ENCODE measurements around the gene NLRX1.
"Not testable (repeated sequence)": the region's sequence is repeated elsewhere in the genome, so short reads cannot be mapped to it uniquely, and the experiment has no call there.

The NLRX1 gene, protein sequence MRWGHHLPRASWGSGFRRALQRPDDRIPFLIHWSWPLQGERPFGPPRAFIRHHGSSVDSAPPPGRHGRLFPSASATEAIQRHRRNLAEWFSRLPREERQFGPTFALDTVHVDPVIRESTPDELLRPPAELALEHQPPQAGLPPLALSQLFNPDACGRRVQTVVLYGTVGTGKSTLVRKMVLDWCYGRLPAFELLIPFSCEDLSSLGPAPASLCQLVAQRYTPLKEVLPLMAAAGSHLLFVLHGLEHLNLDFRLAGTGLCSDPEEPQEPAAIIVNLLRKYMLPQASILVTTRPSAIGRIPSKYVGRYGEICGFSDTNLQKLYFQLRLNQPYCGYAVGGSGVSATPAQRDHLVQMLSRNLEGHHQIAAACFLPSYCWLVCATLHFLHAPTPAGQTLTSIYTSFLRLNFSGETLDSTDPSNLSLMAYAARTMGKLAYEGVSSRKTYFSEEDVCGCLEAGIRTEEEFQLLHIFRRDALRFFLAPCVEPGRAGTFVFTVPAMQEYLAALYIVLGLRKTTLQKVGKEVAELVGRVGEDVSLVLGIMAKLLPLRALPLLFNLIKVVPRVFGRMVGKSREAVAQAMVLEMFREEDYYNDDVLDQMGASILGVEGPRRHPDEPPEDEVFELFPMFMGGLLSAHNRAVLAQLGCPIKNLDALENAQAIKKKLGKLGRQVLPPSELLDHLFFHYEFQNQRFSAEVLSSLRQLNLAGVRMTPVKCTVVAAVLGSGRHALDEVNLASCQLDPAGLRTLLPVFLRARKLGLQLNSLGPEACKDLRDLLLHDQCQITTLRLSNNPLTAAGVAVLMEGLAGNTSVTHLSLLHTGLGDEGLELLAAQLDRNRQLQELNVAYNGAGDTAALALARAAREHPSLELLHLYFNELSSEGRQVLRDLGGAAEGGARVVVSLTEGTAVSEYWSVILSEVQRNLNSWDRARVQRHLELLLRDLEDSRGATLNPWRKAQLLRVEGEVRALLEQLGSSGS

DNA sequence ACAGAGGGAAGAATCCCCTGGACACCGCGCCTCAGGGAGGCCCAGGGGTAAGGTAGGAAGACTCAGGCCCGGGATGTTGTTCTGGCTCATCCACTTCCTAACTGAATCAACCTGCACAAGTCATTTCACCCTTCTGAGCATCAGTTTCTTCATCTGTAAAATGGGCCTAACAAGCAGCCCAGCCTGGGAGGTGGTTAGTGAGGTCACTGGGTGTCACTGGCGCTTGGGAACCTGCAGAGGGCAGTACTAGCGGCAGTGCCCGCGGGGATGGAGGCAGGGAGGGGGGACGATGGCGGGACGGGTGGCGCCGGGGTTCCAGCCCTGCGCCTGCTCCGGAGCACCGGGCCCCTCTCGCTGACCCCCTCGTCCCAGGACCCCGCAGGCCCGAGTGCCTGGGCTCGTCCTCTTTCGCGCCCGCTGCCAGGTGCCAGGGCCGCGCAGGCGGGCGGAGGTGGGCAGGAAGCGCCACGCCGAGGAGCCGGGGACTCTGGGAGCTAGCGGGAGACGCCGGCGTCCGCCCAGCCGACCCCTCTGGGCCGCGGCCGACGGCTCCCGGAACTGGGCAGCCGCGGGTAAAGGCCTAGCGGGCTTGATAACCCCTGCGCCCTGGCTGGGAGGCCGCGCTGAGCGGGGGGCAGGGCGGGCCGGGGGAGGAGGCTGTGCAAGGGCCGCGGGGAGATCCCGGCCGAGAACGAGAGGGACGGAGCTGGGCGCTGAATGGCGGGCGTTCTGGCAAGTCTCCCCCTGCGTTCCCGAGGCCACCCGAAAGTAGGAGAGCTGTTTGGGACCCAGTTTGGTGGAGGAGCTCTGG is at the start of gene NLRX1:
Gene NLRX1 (plus strand): TSS at position 255 of the 811 bp plus-strand sequence. CDS start 2,679 bp downstream, outside the sequence.
- peak within 1 kb of the TSS; percentile 62 for H3K4me3 ChIP-seq (ENCODE audit: low read depth, low read length)

DNA sequence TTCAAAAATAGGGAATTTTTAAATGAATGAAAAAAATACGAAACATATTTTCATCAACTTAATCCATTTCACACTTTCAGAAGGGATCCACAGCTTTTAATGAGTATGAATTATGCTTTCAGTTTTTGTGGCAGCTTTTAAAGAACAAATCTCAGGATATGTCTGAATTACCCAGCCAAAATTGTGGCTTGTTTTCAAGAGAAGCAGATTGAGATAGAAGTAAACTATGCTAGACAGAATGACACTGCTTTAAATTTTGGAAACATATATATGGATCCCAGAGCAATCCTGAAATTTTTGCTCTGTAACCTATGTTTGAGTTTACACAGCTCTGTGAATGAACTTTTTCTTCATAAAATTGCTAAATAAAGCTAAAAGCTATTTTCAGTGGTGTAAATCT is 49.6 kb upstream of the NLRX1 start:
- no peak for DNase-seq (ENCODE audit: low read depth)
- H3K4me3 ChIP-seq (ENCODE audit: low read depth, low read length), result no peak overlapping the region

More for the DNA sequence above, at the start of gene NLRX1:
- DNase-seq (ENCODE audit: low read depth), result peak; percentile 14

DNA sequence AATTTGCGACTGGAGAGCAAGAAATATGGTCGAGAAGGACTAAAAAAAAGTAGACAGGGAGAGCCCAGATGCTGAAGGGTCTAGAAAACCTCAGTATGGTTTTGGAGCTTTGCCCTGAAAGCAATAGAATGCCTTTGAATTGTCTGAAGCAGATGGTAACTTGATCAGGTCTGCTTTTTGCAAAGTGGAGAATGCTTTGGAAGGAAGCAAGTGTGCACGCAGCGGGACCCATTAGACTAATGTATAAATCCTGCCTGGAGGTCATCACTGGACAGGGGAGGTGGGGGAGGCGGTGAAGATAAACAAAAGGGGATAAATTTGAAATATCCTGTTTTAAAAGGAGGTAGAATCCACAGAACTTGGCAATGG is 47.9 kb upstream of the NLRX1 start:
- DNase-seq (ENCODE audit: low read depth), result no peak
- H3K4me3 ChIP-seq (ENCODE audit: low read depth, low read length), result peak overlapping the region; percentile 84

DNA sequence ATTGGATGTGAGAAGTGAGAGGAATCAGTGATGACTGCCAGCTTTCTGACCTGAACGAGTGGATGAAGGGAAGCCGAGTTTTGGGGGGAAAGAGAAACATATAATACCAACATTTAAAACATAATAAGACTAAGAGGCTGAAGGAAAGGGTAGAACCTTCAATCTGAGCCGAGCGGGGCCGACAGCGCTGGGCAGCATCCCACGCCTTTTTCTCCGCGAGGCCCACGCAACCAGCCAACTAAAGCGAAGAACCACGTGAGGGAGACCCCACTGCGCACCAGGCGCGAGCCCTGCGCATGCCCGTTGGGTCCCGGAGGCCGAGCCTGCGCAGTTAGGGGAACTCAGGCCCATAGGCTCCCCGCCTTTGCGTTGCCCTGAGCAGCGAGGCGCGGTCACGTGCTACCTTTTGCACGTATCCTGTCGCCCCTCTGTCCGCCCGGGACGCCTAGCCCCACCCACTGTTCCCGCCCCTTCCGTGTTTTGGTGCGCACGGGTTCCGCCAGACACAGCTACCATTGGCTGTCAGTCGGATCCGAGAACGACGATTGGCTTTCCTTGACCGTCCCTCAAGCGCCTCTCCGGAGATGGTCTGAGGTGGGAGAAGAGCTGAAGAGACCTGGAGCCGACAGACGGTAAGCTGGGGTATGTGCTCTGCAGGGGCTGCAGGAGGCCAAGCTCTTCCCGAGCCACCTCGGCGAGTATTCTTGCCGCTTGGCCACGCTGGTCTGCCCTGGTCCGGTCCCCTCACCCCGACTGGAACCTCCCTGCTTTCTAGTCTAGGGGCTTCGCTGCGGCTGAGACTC is 47.3 kb upstream of the NLRX1 start, which contains the start of gene HINFP:
Gene HINFP (plus strand): TSS at position 573 of the 803 bp plus-strand sequence. CDS start 5,365 bp downstream, outside the sequence.
- peak; percentile 97 for DNase-seq (ENCODE audit: low read depth)
- H3K4me3 ChIP-seq (ENCODE audit: low read depth, low read length), result peak within 1 kb of the TSS; percentile 84

GRCh38 chr11:119121811-119122124 is 46.8 kb upstream of the NLRX1 start:
- no peak for DNase-seq (ENCODE audit: low read depth)
- peak overlapping the region; percentile 84 for H3K4me3 ChIP-seq (ENCODE audit: low read depth, low read length)

DNA sequence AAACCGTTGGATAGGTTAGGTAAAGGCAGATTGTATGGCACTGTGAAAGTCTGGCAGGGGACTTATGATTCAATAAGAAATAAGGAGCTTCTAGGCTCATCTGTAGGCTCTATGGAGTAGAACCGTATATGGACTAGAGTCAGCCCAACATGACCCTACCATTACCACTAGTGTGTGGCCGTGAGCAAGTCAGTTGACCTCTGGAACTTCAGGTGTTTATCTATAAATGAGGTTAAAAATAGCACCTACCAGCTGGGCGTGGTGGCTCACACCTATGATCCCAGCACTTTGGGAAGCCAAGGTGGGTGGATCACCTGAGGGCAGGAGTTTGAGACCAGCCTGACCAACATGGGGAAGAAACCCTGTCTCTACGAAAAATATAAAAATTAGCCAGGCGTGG is 42.7 kb upstream of the NLRX1 start:
- no peak for DNase-seq (ENCODE audit: low read depth)
- H3K4me3 ChIP-seq (ENCODE audit: low read depth, low read length), result no peak overlapping the region

- H3K4me3 ChIP-seq (ENCODE audit: low read depth, low read length), result no peak overlapping the region
- DNase-seq (ENCODE audit: low read depth), result no peak
Measured at GRCh38 chr11:119126675-119127268, 41.8 kb upstream of the NLRX1 start.

GRCh38 chr11:119130662-119131061 is 37.9 kb upstream of the NLRX1 start:
- H3K4me3 ChIP-seq (ENCODE audit: low read depth, low read length), result no peak overlapping the region
- DNase-seq (ENCODE audit: low read depth), result no peak

DNA sequence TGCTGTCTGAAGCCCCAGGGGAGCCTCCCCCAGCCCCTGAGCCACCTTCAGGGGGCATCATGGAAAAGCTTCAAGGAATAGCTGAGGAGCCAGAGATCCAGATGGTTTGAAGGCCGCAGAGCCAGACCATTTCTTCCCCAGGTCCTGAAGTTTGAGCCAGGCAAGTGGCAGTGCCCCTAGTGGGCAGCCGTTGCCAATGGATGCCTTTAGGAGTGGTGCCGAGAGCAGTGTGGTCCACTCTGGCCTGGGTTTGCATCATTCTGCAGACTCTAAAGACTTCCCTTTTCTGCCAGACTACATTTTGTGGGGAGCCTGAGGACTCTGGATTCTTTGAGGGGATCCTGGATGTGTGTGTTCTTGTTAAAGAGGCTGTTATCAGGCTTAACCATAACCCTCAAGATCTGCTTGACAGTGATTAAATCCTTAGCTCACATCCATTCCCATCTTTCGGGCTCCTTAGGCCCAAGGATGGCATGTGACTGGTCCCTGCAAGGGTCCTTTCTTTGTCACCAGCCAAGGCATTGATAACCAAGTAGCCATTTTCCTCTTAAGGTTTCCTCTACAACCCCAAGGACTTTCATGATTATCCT is 34.0 kb upstream of the NLRX1 start:
- no peak for DNase-seq (ENCODE audit: low read depth)

GRCh38 chr11:119139276-119139675 is 29.2 kb upstream of the NLRX1 start:
- H3K4me3 ChIP-seq (ENCODE audit: low read depth, low read length); DNase-seq (ENCODE audit: low read depth): not testable (repeated sequence)

More for the DNA sequence above, 34.0 kb upstream of the NLRX1 start:
- H3K4me3 ChIP-seq (ENCODE audit: low read depth, low read length), result no peak overlapping the region

- peak; percentile 27 for DNase-seq (ENCODE audit: low read depth)
- no peak overlapping the region for H3K4me3 ChIP-seq (ENCODE audit: low read depth, low read length)
Measured at GRCh38 chr11:119144825-119145486, 23.6 kb upstream of the NLRX1 start.

- no peak for DNase-seq (ENCODE audit: low read depth)
- no peak overlapping the region for H3K4me3 ChIP-seq (ENCODE audit: low read depth, low read length)
Measured at GRCh38 chr11:119145551-119145950, 23.0 kb upstream of the NLRX1 start.

DNA sequence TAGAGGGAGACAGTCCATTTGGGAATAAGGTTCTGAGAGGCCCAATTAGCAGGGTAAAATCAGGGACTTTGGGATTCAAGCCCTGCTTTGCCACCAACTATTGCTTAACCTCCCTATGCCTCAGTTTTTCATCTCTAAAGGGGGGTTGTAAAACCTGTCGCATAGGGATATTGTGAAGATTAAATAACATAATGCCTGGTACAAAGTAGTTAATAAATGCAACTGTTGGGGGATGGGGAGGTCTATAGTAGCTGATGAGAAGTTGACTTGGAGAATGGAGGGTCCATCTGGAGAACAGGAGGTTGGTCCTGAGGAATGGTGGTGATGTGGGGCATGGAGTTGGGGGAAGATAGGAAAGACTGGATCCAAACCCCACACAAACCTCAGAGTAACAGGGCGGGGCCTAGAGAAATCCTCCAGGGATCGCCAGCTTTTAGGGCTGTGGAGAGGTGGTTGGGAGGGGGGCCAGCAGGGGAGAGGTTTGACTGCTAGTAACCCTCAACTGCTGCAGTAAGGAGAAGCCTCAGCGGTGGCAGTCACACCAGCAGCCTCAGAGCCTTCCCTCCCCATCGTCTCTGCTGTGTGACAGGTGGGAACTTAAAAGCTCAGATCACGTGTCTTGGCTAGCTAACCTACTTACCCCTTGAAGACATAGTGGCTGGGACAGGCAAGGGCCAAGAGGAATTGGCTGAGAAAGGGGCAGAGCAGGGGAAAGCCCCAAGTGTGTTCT is 20.8 kb upstream of the NLRX1 start:
- no peak for DNase-seq (ENCODE audit: low read depth)
- H3K4me3 ChIP-seq (ENCODE audit: low read depth, low read length), result no peak overlapping the region

DNA sequence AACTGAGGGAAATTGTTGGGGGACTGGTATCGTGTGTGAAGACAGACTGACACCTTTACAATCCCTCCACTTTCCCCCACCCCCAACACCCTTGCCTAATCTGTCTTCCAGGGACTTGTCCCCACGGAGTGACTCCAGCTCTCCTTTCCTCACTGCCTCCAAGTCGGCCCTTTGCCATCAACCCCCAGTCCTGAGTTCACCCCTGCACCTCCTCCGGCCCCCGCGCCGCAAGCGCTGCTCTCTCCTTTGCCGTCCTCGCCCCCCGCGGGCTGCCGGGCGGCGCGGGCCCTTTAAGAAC is 19.9 kb upstream of the NLRX1 start:
- H3K4me3 ChIP-seq (ENCODE audit: low read depth, low read length), result peak overlapping the region; percentile 59
- no peak for DNase-seq (ENCODE audit: low read depth)

- peak within 1 kb of the TSS; percentile 59 for H3K4me3 ChIP-seq (ENCODE audit: low read depth, low read length)
- DNase-seq (ENCODE audit: low read depth), result no peak
Measured at GRCh38 chr11:119149018-119149785, 19.3 kb upstream of the NLRX1 start, which contains the start of gene ABCG4. ABCG4 (plus strand) TSS chr11:119149052; CDS start chr11:119149966, 914 bp downstream.

DNA sequence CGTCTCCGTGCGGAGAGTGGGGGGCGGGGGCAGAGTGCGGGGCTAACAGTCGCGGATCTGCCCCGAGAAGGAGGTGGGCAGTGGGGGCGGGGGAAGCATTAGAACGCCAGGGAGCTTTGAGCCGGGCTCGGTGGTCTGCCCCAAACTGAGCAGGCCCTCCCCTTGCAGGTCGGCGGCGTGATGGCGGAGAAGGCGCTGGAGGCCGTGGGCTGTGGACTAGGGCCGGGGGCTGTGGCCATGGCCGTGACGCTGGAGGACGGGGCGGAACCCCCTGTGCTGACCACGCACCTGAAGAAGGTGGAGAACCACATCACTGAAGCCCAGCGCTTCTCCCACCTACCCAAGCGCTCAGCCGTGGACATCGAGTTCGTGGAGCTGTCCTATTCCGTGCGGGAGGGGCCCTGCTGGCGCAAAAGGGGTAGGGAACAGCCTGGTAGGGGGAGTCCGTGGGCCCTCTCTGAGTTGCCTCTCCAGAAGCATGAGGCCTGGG is 18.7 kb upstream of the NLRX1 start:
- DNase-seq (ENCODE audit: low read depth), result no peak
- H3K4me3 ChIP-seq (ENCODE audit: low read depth, low read length), result peak overlapping the region; percentile 59

Measured in skeletal muscle cell (primary cell).